Heart left ventricle (tissue), 13 donors: ENCODE data around the gene GAS2L3.

Experiments
- CTCF ChIP-seq, 12 donors: fragments of 200-600 bp; sonication (generic) in 4 of 12; IDR thresholded peaks; one replicate each; pipeline versions ENCODE4 v1.5.0 to v1.8.0; 2018 to 2022; ENCODE audit warnings: antibody characterized with exemption in 12 of 12, mild to moderate bottlenecking in 5 of 12
- POLR2A ChIP-seq, 2 donors: fragments of 450-650 bp; IDR thresholded peaks; one replicate each; pipeline ENCODE4 v1.6.1; 2017; ENCODE audit warnings: antibody characterized with exemption in 2 of 2, mild to moderate bottlenecking in 2 of 2, moderate library complexity in 2 of 2
- donor health status: ischemic (EF 13 %, LVEDD 7.1; RV severe dilation, severe dysfunction).
- donor health status: DM: no; HTN: yes; CAD: no.
- donor health status: DM: no; HTN: no; CAD: no.
- donor health status: ischemic (EF 25% LVEDD 6.9; RV normal size, moderate dysfunction).
- donor health status: ischemic (EF 25% LVEDD 5.7; RV mildly dilated, moderate dysfunction).
- donor health status: ischemic (EF 35%, LVEDD 5.7; RV mildly dilated, moderate dysfunction).
- donor health status: nonischemic (EF 11% LVEDD 7.7; RV severe dilation, severe dysfunction).
- donor health status: DM: yes; HTN: yes; CAD: no.
- donor health status: PGD.
- donor health status: ischemic (EF 29% LVEDD 5.4; RV normal size, mild dysfunction).
- donor health status: nonischemic (EF 23%, LVEDD 6.1; RV moderate dilation, normal function).

- no peak for TF ChIP-seq CTCF (IDR thresholded peaks at IDR 0.05)
- no peak for TF ChIP-seq POLR2A (IDR thresholded peaks at IDR 0.05)
These were observed 17.8 kb upstream of the GAS2L3 start for GRCh38 chr12:100555722-100556121.
